ENCODE results near the gene DNAAF5.
A peak's percentile ranks its signal among the peaks of the same experiment; 100 is the strongest.
"Not testable (repeated sequence)": the region's sequence is repeated elsewhere in the genome, so short reads cannot be mapped to it uniquely, and the experiment has no call there.

Gene DNAAF5

GRCh38 chr7:748446-748845 lies 21.9 kb downstream of the DNAAF5 start:
- no peak for DNase-seq

GRCh38 chr7:749140-749551 lies 22.6 kb downstream of the DNAAF5 start:
- no peak for DNase-seq

GRCh38 chr7:750111-750905 lies 23.8 kb downstream of the DNAAF5 start:
- DNase-seq: no peak

DNA sequence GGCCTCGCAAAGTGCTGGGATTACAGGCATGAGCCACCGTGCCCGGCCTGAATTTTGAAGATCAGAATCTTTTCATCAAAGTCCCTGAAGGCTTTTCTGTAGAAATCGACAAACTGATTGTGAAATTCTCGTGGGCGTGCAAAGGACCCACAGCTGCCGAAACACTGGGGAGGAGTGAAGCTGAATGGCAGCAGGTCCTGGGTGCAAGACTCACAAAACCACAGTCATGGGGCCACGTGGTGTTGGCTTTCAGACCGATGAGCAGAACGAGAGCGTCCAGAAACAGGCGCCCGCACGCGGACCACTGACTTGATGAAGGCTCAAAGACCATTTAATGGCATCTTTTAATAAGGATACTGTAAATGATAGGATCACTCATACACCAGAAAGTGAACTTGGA lies 25.3 kb downstream of the DNAAF5 start:
- DNase-seq: peak; percentile 18

- not testable (repeated sequence) for DNase-seq
Measured at GRCh38 chr7:752256-752655, 25.8 kb downstream of the DNAAF5 start.

- DNase-seq: no peak
Measured at GRCh38 chr7:753190-753589, 26.7 kb downstream of the DNAAF5 start.

GRCh38 chr7:754531-755412 lies 28.3 kb downstream of the DNAAF5 start:
- no peak for DNase-seq

GRCh38 chr7:755413-755805 lies 28.9 kb downstream of the DNAAF5 start:
- DNase-seq: no peak

GRCh38 chr7:756231-756927 lies 29.9 kb downstream of the DNAAF5 start:
- no peak for DNase-seq

- no peak for DNase-seq
Measured at GRCh38 chr7:756928-757560, 30.5 kb downstream of the DNAAF5 start.

DNA sequence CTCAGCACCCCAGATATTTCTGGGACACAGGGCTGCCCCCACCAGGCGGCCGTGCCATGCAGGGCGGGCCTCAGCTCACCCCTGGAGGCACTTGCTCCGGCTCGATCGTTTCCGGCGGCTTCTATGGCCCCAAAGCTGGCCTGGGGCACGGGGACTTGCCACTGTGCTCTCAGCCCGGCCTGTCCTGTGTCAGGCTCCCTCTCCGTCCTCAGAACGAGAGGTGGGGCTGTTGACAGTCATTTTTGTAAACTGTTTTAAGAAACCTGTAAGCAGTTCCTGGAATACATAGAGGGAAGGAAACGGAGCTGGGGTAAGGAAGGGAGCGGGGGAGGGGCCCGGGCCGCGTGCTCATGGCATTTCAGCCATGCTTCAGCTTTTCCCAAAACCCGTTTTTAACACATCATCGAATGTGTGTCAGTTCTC lies 31.3 kb downstream of the DNAAF5 start:
- DNase-seq: no peak

GRCh38 chr7:759569-759968 lies 33.1 kb downstream of the DNAAF5 start:
- DNase-seq: no peak

GRCh38 chr7:760006-760405 lies 33.5 kb downstream of the DNAAF5 start:
- no peak for DNase-seq

- DNase-seq: no peak
Measured at GRCh38 chr7:761101-761500, 34.6 kb downstream of the DNAAF5 start.

GRCh38 chr7:761631-762030 lies 35.1 kb downstream of the DNAAF5 start:
- no peak for DNase-seq

- no peak for DNase-seq
Measured at GRCh38 chr7:762885-763284, 36.4 kb downstream of the DNAAF5 start.

GRCh38 chr7:763762-764161 lies 37.3 kb downstream of the DNAAF5 start:
- no peak for DNase-seq

GRCh38 chr7:765383-765782 lies 38.9 kb downstream of the DNAAF5 start:
- no peak for DNase-seq

- peak; percentile 36 for DNase-seq
Measured at GRCh38 chr7:767580-767940, 41.1 kb downstream of the DNAAF5 start.

DNA sequence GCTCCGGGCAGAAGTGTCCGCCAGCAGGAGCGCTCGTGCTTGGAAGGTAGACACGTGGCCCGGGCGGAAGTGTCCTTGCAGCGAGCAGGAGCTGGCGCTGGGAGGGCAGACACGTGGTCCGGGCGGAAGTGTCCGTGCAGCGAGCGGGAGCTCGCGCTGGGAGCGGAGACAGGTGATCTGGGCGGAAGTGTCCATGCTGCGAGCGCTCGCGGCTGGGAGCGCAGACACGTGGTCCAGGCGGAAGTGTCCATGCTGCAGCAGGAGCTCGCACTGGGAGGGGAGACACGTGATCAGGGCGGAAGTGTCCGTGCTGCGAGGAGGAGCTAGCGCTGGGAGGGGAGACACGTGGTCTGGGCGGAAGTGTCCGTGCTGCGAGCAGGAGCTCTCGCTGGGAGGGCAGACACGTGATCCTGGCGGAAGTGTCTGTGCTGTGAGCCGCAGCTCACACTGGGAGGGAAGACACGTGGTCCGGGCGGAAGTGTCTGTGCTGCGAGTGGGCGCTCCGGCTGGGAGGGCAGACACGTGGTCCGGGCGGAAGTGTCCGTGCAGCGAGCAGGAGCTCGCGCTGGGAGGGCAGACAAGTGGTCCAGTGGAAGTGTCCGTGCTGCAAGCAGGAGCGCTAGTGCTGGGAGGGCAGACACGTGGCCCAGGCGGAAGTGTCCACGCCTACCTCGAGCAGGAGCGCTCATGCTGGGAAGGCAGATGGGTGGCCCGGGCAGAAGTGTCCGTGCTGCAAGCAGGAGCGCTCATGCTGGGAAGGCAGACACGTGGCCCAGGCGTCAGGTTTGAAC lies 41.6 kb downstream of the DNAAF5 start:
- DNase-seq: peak; percentile 53

- peak; percentile 23 for DNase-seq
Measured at GRCh38 chr7:768881-769504, 42.5 kb downstream of the DNAAF5 start.

DNA sequence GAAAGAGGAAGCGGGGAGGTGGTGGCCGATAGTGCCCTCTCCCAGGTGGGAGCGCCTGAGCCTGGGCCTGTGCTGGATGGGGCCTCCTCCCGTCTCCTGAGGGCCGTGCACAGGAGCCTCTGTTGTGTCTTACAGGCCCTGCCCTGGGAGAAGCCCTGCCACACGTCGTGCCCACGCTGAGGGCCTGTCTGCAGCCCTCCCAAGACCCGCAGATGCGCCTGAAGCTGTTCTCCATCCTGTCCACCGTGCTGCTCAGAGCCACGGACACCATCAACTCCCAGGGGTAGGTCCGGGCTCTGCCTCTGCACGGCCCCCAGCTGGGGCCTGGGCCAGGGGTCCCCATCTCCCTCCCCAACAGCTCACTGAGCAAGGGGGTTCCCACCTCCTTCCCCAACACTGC lies 43.8 kb downstream of the DNAAF5 start:
- no peak for DNase-seq

Data from stimulated activated CD4-positive, alpha-beta T cell treated with anti-CD3 and anti-CD28 coated beads, Interleukin-15, amount 100 ng/mL, for 24 hours (primary cell).